Stimulated activated CD4-positive, alpha-beta T cell treated with anti-CD3 and anti-CD28 coated beads, Interleukin-4, amount 100 ng/mL, for 48 hours (primary cell): ENCODE results near the gene CHID1.

Source experiments
- DNase-seq, 2 donors: peaks; one replicate each; pipeline ENCODE4 v3.0.0-alpha.2; 2020; ENCODE audit warnings: low read depth in 2 of 2

The CHID1 gene

DNA sequence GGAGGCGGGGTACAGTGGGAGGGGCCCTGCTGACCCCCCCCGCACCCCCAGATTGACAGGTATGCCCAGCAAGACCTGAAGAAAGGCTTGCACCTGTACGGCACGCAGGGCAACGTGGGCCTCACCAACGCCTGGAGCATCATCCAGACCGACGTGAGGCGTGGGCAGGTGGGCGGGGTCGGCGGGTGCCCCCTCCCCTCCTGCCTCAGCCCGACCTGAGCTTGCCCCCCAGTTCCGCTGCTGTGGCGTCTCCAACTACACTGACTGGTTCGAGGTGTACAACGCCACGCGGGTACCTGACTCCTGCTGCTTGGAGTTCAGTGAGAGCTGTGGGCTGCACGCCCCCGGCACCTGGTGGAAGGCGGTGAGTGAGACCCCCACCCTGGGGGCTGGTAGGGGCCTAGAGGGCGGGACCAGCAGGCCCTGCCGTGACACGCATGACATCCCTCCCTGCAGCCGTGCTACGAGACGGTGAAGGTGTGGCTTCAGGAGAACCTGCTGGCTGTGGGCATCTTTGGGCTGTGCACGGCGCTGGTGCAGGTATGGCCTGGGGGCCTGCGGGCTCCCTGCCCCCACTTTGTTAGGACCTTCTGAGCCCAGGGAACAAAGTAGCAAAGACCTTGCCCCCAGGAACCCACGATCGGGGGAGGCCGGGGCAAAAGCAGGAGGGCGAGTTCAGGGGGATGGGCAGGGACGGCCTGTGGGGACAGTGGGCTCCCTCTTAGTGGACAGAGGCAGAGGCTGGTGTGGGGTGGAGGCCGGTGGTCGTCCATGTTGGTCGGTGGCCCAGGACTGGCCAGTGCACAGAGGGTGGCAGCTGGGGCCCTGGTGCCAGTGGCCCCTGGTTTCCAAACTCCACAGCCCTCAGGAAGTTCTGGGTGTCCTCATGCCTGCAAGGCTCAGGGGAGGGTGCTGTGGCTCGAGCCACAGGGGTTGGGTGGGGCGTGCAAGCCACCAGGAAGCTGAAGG, 44.9 kb downstream of the CHID1 start:
- DNase-seq: no peak

- DNase-seq: no peak
These were observed 45.7 kb downstream of the CHID1 start for GRCh38 chr11:864898-865297.

DNA sequence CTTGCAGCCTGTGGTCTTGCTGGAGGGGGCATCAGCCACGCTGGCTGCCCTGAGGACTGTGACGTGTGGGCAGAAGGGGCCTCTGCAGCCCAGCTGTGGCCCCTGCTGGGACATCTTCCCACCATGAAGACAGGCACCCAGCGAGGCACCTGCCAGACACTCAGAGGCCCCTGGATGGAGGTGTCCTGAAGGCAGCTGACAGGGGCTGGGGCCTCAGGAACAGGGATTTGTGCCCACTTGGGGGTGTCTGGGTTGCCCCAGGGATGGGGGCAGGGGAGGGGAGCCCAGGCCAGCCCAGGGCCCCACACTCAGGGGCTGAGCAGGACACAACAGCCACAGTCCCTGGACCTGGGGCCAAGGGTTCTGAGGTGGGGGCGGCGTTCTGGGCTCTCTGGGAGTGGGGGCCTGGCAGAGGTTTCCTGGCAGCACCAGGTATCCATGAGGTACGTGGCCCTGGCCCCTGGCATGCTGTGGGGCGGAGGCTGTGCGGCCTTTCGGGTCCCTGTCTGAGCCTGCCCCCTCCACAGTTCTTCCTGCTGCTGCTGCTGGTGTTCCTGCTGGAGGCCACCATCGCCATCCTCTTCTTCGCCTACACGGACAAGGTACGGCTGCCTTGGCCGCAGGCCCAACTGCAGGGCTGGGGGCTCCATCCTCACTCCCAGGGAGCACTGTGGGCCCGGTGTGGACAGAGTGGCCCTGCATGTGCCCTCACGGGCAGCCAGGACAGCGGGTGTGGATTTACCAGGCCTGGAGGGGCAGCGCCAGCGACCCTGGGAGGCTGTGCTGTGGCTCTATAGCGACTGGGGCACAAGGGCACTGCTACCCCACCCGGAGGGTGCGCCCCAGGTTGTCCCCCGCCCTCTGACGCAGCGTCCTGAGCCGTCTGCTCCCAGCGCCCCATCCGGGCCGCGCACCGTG, 46.4 kb downstream of the CHID1 start:
- DNase-seq: no peak

- DNase-seq: no peak
These were observed 47.3 kb downstream of the CHID1 start for GRCh38 chr11:863023-863909.

DNA sequence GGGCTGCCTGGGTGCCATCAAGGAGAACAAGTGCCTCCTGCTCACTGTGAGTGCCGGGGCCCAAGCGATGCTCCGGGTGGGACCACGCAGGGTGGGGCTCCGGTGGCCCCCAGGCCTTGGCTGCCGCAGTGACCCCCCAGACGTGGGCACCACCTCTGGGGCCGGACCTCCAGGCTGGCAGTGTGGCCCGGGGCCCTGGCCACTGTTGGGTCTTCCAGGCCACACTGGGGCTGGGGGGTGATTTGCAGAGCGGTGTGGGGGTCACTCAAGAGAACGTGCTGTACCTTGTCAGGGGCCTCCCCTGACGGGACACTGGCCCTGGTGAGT, 48.0 kb downstream of the CHID1 start:
- no peak for DNase-seq

DNA sequence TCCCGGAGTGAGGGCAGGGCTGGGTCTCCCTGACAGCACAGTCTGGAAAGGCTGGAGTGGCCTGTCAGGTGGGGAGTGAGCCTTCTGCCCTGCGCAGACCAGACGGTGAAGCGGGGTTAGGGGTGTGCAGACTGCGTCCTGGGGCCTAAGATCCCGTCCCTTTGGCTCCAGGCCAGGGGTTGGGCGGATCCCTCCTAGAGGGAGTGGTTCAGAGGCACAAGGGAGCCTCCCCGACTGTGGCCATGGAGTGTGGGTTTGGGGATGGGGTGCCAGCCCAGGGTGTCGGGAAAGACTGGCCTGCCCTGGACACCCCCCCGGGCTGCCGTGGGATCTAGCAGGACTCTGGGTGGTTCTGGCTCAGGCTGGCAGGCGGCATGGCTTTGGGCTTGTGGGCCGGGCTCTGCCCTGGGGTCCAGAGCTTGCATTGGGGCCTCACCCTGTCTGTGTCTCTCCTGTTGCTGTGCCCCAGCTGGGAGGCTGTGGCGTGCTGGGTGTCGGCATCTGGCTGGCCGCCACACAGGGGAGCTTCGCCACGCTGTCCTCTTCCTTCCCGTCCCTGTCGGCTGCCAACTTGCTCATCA, 48.4 kb downstream of the CHID1 start:
- DNase-seq: no peak

GRCh38 chr11:861105-861479, 49.5 kb downstream of the CHID1 start:
- no peak for DNase-seq

DNA sequence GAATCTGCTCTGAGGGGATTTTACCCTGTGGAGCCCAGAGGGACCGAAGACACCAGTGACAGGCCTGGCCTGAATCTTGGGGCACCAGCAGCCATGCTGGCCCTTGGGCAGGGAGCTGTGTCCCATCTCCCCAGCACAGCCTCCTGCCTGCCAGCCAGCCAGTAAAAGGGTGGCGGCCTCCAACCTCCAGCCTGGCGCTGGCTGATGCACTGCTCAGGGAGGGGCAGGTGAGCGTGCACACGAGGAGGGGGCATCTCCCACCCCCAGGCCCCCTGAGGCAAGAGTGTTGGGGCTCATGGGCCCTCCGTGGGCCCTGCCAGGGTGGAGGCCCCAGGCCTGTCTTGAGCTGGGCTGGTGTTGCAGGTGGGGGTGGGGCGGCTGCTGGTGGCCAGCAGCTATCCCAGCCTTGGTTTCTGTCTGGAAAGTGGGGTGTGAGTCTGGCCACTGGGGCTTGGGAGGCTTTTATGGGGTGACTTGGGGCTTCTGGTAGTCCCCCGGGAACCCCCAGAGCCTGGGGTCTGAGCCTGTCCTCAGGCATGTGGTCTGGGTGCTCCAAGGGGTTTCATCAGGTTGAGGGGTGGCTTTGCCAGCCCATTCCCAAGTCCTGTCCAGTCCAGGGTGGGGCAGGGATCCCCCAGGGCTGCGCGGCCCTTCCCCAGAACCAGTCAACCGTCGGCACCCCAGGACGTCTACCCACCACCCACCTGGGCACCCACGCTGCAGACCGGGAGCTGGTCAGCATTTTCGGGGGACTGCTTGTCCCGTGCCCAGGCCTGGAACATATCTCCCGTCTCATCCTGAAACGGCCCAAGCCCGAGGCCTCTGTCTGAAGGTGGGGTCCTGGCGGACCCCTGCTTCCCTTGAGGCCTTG, 50.1 kb downstream of the CHID1 start:
- DNase-seq: no peak

- DNase-seq: no peak
These were observed 51.0 kb downstream of the CHID1 start for GRCh38 chr11:859394-860131.

- DNase-seq: no peak
These were observed 51.8 kb downstream of the CHID1 start for GRCh38 chr11:858762-859339.

DNA sequence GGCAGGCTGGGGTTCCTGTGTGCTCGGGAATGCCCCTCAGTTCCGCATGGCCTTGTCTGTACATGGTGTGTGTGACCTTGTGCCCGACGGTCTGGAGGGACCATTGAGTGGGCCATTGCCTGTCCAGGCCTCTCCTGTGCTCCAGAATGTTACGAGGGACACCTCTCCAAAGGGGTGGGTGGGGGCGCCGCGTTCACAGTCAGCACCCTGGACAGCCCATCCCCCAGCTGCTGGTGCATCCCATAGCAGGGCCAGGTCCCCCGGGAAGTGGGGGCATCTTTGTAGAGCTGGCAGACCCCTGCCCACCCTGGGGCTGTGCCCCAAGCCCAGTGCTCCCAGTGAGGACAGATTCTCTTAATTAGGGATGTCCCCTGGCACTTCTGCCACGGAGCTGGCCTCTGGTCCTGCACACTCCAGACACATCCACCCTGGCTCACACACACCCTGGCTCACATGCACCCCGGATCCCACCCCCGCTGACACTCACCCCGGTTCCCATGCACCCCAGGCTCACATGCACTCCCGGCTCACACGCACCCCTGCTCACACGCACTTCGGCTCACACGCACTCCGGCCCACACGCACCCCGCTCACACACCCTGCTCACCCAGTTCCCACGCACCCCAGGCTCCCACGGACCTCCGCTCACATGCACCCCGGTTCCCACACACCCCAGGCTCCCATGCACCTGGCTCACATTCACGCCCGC, 52.4 kb downstream of the CHID1 start:
- DNase-seq: no peak

GRCh38 chr11:856397-856796, 54.2 kb downstream of the CHID1 start:
- no peak for DNase-seq

GRCh38 chr11:855796-856195, 54.8 kb downstream of the CHID1 start:
- no peak for DNase-seq

DNA sequence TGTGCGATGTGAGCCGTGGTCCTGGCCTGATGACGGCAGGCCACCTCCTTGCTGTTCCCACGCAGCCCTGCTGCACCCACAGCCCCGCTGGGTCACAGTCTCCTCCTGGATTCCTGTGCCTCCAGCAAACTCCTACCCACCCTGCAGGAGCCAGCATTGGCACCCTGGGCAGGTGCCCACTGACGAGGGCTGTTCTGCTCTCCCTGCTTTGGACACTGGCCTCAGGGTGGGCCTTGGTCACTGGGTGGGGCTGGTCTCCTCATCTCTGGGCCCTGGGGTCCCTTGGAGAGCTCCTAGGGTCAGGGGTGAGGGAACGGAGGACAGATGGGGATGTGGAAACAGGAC, 55.3 kb downstream of the CHID1 start:
- no peak for DNase-seq

- DNase-seq: no peak
These were observed 55.8 kb downstream of the CHID1 start for GRCh38 chr11:854601-855329.

- DNase-seq: no peak
These were observed 56.7 kb downstream of the CHID1 start for GRCh38 chr11:853682-854448.

GRCh38 chr11:852762-853161, 57.8 kb downstream of the CHID1 start:
- no peak for DNase-seq
